Hematopoietic multipotent progenitor cell (in vitro differentiated cells): ENCODE results near the gene HTR6. TPM values are rescaled to one million over a fixed set of nuclear protein-coding genes. Genes with fewer than 3 reads are reported as not detected.

Source experiments
- DNase-seq, 3 donors: peaks; one replicate each; pipeline ENCODE4 v3.0.0-alpha.2; 2011 to 2015; ENCODE audit warnings: low read depth in 2 of 3, low spot score in 2 of 3
- total RNA-seq: library from RNA; depleted of rRNA; stranded (reverse); fragments of >200 nt; gene quantifications from one replicate; pipeline ENCODE4 v1.2.3, GENCODE V29; 2012

HTR6 gene
- total RNA-seq, 1 donor: under 0.01 TPM

GRCh38 chr1:19712928-19713327 lies 48.3 kb downstream of the HTR6 start:
- no peak for DNase-seq

DNA sequence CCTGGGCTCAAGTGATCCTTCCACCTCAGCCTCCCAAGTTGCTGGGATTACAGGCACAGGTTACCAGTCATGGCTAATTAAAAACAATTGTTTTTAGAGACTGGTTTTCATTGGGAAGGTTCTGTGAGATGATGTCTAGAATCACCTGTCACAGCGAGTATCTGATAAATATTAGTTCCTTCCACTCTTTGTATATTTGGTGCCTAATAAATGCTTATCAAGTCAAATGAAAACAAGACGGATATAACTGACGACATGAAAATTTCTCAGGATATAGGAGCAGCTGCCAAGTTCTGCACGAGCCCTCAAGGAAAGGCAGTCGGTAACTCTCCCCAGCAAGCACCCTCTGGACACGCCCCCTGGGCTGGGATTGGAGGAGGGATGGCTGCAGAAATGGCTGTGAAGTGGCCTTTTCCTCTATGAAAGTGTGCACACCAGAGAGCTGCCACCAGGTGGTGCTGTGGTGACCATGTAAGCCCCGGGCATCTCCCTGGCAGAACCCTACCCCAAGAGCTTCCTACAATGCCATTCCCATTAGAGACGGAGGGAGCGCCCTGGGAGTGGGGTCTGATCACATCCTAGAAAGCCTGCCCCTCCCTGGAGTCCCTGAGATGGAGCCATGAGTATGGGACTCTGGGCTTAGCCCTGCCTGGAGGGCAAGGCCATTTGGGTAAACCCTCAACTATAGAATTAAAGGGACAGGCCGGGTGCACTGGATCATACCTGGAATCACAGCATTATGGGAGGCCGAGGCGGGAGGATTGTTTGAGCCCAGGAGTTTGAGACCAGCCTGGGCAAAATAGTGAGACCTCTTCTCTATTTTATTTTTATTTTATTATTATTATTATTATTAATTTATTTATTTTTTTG lies 50.9 kb downstream of the HTR6 start:
- peak; percentile 51 to 93 (median 87) for DNase-seq

DNA sequence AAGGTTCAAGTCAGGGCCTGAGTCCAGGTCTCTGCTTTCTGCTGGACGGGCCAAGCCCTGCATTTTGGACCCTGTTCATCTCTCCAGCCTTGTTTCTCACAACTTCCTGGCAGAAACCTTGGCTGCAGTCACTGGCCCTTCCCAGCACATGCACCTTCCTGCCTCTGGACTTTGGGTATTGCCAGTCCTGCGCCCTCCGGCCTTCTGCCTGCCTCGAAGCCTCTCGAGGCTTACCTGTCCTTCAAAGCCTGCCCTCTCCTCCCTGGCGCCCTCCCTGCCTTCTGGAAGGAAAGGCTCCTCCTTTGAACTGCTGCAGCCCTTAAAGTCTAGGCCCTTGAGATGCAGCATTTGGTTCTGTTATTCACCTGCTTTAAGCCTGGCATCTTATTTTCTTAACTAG lies 52.8 kb downstream of the HTR6 start:
- DNase-seq: no peak

DNA sequence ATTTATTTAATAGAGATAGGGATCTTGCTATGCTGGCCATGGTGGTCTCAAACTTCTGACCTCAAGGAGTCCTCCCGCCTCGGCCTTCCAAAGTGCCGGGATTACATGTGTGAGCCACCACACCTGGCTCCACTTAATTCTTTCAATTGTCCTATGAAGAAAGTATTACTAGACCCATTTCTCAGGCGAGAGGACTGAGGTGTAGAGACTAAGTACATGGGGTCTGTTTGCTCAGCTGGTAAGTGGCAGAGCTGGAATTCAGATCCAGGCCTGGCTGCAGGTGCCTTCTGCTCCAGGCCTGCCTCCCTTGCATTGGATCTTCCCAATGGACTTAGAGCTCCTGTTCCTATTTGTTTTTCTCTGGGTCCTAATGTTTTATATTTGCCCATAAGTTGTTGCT lies 55.5 kb downstream of the HTR6 start:
- DNase-seq: no peak

GRCh38 chr1:19720973-19721372 lies 56.3 kb downstream of the HTR6 start:
- no peak for DNase-seq

DNA sequence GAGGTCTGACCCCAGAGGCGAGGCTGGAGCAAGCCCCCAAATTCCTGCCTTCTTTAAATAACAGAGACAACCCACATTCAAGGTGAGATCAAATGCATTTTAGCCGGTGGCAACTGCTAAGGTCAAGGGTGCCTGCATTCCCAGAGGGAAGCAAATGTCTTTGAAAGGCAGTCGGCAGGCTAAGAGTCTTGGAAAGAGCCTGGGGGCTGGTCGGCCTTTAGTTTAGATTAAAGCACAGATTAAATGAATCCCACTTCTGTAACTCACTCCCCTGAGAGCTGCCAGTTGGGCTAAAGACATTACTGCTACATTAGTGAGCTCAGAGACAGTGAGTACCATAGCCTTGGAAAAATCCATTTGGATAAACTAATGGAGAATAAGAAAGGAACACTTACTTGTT lies 59.2 kb downstream of the HTR6 start:
- DNase-seq: no peak

- DNase-seq: no peak
These were observed 60.9 kb downstream of the HTR6 start for GRCh38 chr1:19725606-19726005.

GRCh38 chr1:19728413-19729145 lies 63.9 kb downstream of the HTR6 start:
- DNase-seq: no peak

GRCh38 chr1:19730232-19730631 lies 65.6 kb downstream of the HTR6 start:
- DNase-seq: no peak

Other genes with a start within 250 kb of the HTR6 start
- 102 TPM for gene CAPZB, start 179.3 kb upstream of the HTR6 start, total RNA-seq
- 39.3 TPM for gene NBL1, start 20.6 kb upstream of the HTR6 start, total RNA-seq
- gene TMCO4, start 135.0 kb downstream of the HTR6 start, total RNA-seq: 25.3 TPM
- gene RNF186, start 150.4 kb downstream of the HTR6 start, total RNA-seq: under 0.01 TPM
- 2.7 TPM for gene OTUD3, start 217.5 kb downstream of the HTR6 start, total RNA-seq